ENCODE data around the gene MED27.

MED27 gene

DNA sequence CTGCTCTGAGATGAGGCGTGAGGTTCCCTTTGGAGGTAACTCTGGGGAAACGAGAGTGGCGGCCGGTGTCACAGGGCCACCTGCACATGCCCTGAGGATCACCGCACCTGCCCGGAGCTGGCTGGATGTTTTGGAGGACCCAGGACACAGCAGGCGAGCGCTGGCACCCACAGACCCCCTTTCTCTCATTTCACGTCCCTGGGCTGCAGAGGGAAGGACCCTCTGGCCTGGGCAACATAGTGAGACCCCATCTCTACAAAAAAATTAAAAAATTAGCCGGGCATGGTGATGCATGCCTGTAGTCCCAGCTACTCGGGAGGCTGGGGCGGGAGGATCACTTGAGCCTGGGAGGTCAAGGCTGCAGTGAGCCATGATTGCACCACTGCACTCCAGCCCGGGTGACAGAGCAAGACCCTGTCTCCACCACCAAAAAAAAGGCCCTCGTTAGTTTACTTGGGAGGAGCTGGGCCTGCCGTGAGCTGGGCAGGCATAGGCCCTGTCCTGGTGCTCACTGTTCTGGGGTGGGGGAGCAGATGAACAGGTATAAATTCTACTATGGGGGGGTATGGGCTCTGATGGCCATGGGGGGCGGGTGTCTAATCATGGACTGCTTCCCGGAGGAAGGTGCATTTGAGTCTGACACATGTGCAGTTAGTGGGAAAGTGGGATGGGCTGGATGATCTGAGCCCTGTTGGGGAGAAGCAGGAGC, 242.9 kb downstream of the MED27 start:
- DNase-seq (ENCODE audit: low read depth in 2 of 2), result no peak

DNA sequence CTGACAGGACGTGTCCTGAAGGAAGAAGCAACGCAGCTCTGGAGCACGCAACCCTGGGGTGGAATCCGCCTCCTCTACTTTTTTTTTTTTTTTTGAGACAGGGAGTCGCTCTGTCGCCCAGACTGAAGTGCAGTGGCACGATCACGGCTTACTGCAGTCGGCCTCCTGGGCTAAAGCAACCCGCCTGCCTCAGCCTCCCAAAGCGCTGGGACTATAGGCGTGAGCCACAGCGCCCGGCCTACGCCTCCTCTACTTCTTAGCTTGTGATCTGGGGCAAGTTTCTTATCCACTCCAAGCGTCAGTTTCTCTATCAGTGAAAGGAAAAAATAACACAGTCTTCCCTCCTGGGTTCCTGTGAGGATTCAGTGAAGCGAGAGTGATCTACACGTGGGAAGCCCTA, 243.6 kb downstream of the MED27 start:
- no peak for DNase-seq (ENCODE audit: low read depth in 2 of 2)

DNA sequence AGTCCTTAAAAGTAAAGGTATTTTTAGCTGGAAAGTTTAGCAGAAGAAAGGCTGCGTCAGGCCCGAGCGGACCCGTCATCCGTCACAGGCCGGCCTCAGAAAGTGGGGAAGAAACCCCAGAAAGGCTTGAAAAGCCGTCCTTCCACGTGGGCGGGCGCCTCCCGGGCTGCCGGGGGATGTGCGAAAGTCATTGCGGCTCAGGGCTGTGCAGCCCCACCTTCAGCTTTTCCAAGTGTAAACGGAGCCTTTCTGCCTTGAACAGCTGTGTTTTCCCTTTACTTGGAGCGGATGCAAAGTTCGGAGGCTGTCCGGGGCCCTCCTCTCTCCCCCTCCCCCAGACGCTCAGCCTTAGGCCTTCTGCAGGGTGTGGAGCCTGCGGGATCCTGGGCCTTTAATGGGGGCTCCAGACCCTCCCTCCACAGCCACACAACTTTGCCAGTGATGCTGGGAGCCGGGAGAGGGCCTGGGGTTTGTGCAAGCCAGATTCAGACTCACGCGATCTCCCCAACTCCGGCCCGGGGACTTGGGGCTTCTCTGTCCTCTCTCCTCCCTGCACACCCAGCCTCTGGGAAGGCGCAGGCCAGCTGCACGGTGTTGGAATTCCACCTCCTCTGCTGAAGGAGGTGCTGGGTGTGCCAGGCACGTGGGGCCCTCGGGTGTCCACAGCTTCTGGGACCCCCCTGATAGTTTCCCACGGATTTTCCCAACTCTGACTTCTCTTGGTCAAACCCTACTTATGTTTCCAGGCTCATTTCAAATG, 244.3 kb downstream of the MED27 start:
- no peak for DNase-seq (ENCODE audit: low read depth in 2 of 2)

DNA sequence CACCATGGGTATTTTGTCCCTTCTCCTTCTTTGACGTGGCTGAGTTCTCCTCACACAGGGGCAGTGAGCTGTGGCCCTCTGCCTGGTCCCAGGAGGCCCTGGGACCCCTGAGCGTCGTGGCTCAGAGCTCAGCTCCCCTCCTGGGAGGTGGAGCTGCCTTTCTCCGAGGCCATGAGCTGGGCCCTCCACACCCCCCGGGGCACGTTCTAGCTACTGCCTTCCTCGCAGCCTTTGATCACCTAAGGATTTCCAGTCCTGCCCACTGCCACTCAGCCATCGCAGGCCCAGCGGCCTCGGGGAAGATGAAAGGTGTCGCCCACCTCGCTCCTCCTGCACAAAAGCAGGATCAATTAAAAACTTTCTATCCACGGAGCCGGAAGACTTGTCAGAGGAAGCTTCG, 244.9 kb downstream of the MED27 start:
- DNase-seq (ENCODE audit: low read depth in 2 of 2), result no peak

DNA sequence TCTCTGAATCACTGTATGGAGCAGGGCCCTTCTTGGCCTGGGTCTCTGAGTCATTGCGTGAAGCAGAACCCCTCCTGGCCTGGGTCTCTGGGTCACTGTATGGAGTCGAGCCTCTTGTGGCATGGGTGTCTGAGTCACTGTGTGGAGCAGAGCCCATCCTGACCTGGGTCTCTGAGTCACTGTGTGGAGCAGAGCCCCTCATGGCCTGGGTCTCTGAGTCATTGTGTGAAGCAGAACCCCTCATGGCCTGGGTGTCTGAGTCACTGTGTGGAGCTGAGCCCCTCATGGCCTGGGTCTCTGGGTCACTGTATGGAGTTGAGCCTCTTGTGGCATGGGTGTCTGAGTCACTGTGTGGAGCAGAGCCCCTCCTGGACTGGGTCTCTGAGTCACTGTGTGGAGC, 245.8 kb downstream of the MED27 start:
- no peak for DNase-seq (ENCODE audit: low read depth in 2 of 2)

DNA sequence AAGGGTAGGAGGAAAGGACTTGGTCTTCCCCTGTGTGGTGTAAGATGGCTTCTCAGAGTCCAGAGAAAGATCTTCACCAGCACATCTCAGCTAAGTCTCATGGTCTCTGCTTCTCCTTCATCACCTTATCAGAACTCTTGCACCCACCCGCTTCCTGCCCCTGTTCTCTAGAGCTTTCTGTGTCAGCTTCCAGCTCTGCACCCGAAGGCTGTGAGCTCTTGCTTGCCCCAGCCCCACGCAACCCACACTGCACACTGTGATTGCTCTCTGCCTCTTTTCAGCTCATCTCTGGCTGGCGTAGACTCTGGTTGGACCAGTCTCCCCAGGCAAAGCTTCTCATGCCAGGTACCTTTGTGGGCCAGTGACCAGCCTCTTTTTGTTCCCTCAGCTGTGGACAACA, 246.6 kb downstream of the MED27 start:
- DNase-seq (ENCODE audit: low read depth in 2 of 2), result no peak

DNA sequence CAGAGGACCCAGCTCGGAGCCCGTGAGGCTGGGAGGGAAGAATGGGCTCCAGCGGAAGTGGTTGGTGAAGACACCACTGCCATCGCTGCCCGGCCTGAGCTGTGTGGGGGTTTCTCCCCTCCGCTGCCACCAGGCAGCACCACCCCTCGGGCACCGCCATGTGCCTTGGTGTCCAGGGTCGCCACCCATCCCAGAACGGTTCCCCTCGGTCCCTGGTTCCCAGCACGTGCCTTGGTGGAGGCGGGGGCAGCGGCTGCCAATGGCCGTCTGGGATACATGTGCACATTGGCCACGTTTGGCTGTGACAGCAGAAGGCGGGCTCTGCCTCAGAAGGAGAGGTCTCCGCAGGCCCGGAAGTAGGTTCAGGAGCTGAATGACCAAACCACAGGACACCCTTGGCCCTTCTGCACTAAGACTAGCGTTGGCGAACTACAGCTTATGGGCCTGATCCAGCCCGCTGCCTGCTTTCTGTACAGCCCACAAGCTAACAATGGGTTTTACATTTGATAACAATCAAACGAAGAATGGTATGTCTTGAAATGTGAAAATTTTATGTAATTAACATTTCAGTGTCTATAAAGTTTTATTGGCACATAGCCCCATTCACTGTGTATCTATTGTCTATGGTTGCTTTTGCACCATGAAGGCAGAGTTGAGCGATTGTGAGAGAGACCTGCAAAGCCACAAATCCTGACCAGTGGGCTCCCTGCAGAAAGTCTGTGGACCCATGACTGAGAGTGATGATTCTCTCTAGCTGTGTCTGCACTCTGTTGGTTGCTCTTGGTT, 248.1 kb downstream of the MED27 start:
- no peak for DNase-seq (ENCODE audit: low read depth in 2 of 2)

DNA sequence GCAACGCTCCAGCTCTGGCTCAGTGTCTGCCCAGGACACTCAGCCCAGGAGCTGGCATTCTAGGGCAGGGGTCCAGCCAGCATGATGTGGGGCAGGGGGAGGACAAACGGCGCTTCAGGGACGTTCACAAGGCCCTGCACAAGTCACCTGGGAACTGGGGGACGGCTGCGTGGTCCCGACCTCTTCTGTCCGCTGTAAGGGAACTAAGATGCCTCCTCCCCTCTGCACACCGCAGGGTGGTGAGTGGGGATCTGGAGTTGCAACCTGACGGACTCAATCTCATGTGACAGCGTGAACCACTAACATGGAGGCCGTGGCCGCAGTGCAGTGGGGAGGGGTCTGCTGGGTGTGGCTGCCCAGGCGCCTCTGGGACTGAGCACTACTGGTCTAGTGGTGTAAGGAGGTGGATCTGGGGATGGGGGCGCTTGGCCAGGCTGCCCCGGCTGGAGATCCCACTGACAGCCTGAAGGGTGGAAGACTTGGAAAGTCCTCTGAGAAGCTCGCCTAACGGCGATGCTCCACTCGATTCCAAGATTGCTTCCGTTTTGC, 251.8 kb downstream of the MED27 start:
- DNase-seq (ENCODE audit: low read depth in 2 of 2), result no peak

DNA sequence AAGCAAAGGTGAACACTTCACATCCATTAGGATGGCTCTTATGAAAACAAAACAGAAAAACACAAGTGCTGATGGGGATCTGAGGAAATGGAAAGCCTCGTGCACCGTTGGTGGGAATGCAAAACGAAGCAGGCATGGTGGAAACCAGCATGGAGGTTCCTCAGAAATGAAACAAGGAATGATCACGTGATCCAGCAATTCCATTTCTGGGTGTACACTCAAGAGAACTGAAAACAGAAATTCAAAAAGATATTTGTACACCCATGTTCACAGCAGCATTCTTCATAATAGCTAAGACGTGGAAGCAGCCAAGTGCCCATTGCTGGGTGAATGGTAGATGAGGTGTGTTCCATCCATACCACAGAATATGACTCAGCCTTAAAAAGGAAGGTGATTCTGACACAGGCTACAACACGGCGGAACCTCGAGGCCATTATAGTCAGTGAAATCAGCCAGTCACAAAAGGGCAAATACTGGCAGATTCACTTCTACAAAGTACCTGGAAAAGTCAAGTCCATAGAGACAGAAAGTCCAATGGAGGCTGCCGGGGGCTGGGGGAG, 252.6 kb downstream of the MED27 start:
- DNase-seq (ENCODE audit: low read depth in 2 of 2), result no peak

DNA sequence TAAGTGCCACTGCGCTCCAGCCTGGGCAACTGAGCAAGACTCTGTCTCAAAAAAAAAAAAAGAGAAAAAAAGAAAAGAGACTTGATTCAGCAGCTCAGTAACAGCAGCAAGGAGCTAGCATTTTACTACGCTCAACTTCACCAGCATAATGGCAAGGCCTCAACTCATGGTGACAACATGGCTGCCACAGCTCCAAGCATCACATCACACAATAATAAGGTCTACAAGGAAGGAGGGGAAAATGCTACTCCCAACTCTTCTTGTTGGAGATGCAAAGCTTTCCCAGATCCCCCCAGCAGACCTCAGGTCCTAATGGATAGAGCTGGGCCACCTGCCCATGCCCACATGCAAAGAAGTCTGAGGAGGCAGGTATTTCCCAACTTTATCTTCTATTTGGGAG, 253.6 kb downstream of the MED27 start:
- DNase-seq (ENCODE audit: low read depth in 2 of 2), result no peak

DNA sequence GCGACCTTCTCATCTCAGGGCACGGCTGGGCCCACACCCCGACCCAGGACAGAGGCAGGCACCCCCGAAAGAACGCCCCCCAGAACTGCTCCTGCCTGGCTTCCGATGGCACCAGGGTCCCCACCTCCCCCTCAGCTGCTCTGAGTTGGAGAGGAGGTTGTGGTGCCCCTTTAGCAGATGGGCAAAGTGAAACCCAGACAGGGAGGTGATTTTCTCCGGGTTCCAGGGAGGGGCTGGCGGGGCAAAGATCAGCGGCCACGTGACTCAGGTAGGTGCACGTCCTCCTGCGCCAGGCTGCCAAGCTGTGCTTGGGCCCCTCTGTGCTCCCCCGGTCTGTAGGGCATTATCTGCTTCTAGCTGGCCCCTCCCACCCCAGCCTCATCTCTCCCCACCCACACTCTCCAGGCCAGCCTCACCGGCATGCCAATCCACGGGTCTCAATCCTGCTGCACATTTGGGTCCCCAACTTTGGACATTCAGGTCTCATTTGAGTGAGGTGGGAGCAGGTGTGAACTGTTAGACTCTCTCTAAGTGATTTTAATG, 254.6 kb downstream of the MED27 start:
- no peak for DNase-seq (ENCODE audit: low read depth in 2 of 2)

DNA sequence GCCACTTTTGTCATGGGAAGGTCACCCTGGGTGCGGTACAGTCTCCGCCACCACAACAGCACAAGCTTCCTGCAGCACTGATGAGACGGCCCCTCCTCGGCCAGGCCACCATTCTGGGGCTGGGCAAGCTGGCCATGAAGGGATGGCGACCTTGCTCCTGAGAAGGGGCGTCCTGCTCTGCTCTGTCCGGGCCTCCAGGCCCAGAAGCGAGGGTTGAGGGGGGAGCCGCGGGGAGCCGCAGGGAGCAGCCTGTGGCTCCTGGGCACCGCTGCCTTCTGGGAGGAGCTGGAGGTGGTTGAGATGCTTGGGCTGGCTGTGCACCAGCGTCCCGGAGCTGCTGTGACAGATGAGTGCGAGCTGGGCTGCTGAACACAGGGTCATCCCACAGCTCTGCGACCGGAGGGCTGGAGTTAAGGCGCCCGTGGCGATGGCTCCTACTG, 255.5 kb downstream of the MED27 start:
- no peak for DNase-seq (ENCODE audit: low read depth in 2 of 2)

DNA sequence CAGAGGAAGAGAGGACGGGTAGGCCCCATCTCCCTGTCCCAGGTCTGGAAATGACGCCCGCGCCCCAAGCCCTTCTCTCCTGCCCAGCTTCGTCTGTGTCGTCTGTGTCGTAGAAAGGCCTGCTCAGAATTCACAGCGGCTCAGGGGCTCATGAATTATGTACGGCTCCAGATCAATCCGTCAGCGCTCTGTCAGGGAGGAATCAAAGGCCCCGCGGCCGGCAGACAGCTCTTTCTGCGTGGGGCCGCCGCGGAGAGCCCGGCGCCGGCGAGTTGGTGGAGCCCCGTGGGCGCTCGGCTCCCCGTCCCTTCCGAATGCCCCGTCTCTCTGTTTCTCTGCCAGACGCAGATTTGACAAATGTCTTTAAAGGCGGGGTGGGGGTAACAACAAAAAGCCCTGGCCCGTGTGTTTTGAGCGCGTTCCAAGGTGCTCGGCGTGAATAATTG, 255.9 kb downstream of the MED27 start:
- DNase-seq (ENCODE audit: low read depth in 2 of 2), result no peak

DNA sequence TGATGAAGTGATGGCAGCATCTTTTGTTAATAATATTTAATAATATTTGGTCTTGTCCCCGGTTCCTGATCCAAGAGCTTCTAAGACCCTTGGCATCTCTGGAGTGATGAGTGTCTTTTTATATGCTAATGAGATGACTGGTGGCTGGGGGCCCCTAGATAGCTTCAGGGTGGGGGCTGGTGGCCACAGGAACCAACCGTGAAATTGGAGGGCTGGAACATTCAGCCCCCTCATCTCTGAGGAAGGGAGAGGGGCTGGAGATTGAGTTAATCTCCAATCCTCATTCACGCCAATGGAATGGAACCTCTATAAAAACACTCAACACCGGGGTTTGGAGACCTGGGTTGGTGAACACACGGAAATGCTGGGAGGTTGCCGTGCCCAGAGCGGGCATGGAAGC, 261.6 kb downstream of the MED27 start:
- no peak for DNase-seq (ENCODE audit: low read depth in 2 of 2)

DNA sequence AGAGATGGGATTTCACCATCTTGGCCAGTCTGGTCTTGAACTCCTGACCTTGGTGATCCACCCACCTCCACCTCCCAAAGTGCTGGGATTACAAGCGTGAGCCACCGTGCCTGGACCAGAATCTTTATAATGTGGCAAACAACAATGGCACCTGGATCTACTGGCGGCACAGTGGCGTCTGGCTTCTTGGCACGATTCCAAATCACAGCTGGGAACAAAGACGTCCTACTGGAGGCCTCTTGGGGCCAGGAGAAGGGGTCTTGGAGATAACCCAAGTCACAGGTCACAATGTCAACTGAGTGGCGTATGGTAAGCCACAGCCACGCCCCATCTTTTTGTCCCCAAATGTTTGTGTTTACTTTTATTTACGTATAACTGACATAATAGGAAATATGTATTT, 262.0 kb downstream of the MED27 start:
- no peak for DNase-seq (ENCODE audit: low read depth in 2 of 2)

DNA sequence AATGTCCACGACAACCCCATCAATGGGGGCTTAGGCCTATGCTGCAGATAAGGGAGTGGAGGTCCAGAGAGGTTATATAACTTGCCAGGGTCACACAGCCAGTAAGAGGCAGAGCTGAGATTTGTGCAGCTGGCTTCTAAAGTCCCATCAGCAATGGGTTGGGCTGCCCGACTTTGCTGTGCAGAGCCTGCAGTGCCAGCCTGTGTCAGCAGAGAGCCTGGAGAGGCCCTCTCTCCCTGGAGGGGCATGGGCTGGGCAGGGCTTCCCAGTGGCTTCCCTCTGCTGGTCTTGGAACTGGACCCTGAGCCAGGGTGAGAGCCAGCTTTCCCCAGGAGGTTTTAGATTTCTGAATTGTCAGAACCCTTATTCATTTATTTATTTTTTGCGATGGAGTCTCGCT, 262.6 kb downstream of the MED27 start:
- DNase-seq (ENCODE audit: low read depth in 2 of 2), result no peak

DNA sequence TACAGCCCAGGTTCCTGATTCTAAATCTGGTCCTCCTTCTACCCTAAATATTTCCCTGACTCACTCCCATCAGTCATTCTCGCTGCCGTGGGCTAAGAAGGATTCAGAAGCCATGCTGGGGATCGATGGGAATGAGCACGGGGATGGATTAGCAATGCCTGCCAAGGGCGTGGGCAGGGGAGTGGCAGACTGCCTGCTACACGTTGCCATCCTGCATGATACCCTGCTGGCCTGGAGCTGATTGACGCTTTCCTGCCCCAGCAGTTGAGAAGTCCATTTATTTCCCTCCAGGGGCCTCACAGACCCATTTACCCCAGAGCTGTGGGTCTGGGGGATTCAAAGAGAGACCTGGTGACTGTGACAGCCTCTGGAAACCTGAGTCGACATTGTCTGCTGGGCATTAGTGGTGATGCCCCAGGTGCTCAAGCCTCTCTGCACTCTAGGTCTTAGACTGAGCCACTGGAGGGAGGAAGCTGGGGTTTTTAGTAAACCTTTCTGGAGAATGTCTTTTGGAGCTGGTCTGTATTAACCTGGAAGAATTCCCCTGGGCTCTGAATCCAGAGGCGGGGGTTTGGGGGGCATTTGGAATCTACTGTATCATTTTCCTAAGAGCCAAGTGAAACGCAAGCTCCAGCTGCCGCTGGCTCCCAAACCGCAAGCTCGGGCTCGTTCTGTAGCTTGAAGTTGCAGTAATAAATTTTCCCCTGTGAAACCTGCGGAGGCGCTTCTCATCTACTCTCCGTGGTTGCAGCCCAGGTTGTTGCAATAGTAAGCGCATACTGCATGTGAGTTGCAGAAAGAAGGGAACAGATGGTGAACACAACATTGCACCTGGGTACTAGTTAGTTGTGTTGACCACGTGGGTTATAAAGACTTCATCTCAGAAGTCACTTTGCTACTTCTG, 263.4 kb downstream of the MED27 start:
- DNase-seq (ENCODE audit: low read depth in 2 of 2), result no peak

DNA sequence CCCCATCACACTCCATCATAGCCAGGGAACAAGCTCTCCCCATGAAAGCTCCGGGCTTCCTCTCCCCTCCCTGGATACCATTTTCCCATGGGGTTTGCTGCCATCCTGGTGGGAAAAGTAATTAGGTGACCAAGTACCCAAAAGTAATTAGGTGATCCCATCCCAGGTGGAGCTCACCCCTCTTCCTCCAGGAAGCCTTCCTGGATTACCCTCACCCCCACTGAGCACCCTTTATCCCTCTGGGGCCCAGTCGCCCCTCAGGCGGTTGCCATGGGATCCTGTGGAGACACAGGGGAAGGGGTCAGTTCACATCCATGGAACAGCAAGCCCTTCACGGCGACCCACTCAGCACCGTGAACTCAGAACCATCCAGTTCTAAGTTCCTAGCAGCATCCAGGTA, 265.0 kb downstream of the MED27 start:
- DNase-seq (ENCODE audit: low read depth in 2 of 2), result no peak

DNA sequence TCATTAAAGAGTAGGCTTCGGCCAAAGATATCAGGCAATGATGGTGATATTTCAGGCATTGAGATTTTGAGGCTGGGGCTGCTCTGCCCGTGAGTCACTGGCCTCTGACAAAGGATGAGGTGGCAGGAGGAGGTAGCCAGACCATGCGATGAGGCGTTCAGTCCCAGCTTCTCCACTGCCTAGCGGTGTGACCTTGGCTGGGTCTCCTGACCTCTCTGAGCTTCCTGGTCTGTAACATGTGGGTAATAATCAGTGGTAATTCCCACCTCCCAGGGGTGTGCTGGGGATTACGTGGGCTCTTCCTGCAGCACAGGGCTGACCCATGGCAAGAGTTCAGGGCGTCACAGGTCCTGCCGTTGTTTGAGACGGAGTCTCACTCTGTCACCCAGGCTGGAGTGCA, 266.6 kb downstream of the MED27 start:
- DNase-seq (ENCODE audit: low read depth in 2 of 2), result no peak

DNA sequence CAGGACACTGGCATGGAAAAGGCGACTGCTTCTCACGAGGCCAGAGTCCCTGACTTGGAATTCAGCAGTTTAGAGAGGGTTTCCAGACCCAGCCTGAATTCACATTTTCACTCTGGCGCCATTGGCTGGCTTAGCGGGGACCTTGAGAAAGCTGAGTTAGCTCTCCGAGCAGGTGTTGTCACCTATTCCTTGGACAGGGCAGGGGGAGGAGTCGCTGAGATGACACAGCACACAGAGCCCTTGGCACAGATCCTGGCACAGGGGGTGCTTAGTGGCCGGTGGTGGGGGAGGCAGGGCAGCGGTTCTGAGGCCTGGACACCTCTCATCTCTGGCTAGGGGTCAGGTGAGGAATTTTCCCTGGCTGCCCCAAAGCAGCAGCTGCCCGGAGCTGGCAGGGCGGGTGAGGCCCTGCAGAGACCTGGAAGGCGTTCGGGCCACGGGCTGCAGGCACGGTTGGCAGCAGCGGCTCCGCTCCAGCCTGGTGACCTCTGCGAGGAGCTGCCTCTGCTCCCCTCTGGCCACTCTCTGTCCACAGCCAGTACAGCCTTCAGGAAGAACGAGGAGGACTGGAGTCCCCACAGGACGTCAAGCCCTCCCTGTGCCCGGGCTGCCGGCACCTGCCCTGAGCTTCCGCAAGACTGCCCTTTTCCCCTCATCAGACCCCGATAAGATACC, 267.4 kb downstream of the MED27 start:
- DNase-seq (ENCODE audit: low read depth in 2 of 2), result no peak

Data from activated CD8-positive, alpha-beta memory T cell treated with anti-CD3 and anti-CD28 coated beads for 4 hours (primary cell).